Measurements from ENCODE around the gene FRMD7. TPM values are rescaled to one million over a fixed set of nuclear protein-coding genes. Genes with fewer than 3 reads are reported as not detected.

Gene FRMD7
- total and polyA plus RNA-seq, 2 of the 4 experiments (the other 2 are of a cell fraction): not detected

GRCh38 chrX:132068405-132068804 is 59.4 kb downstream of the FRMD7 start:
- H3K4ac ChIP-seq (ENCODE audit: low read depth, low read length): no peak overlapping the region
- no peak overlapping the region for H2AFZ ChIP-seq (replicated peaks; ENCODE audit: low read length, poor library complexity)
- H3K18ac ChIP-seq (ENCODE audit: low read depth, low read length): no peak overlapping the region
- no peak overlapping the region for H2AK5ac ChIP-seq (ENCODE audit: low read depth, low read length)
- H3K9me3 ChIP-seq (ENCODE audit: control insufficient read depth, insufficient read depth, low read length): no peaks in the 10 kb centered on the region
- no peaks in the 10 kb centered on the region for H3K36me3 ChIP-seq (ENCODE audit: control insufficient read depth, insufficient read depth, low read length)
- no peak overlapping the region for H3K14ac ChIP-seq (replicated peaks; ENCODE audit: low read depth, low read length)
- in situ Hi-C loops (cut with MboI; ENCODE audit: low sequenced_read_pairs) (no loop called here), dilution Hi-C loops (cut with HindIII; ENCODE audit: low sequenced_read_pairs, unreplicated experiment) (no loop called here), intact Hi-C loops (cut with micrococcal nuclease) (no loop called here)
- H2BK20ac ChIP-seq (ENCODE audit: low read depth, low read length): no peak overlapping the region
- H2BK120ac ChIP-seq (ENCODE audit: low read depth, low read length): no peak overlapping the region
- H3K4me1 ChIP-seq (ENCODE audit: control insufficient read depth, insufficient read depth, low read length): no peaks in the 10 kb centered on the region
- H4K8ac ChIP-seq (ENCODE audit: low read depth in 2 of 2, low read length in 2 of 2): no peak overlapping the region
- no peaks in the 10 kb centered on the region for H3K27me3 ChIP-seq (ENCODE audit: control insufficient read depth, insufficient read depth, low read length)
- no peaks in the 10 kb centered on the region for H3K79me1 ChIP-seq (ENCODE audit: low read depth in 1 of 2, low read length in 2 of 2)
- no peak overlapping the region for H3K9ac ChIP-seq (ENCODE audit: low read depth, low read length)
- no peak overlapping the region for H4K91ac ChIP-seq (ENCODE audit: insufficient read depth, low read depth, low read length)
- no CpG with 5 or more reads among the region's 1 CpG for WGBS, 2 experiments (ENCODE audit: extremely low coverage in 2 of 2, insufficient read length in 1 of 2)
- no peak for TF ChIP-seq MXI1 (IDR thresholded peaks at IDR 0.05; ENCODE audit: borderline replicate concordance, low read depth, low read length)
- TF ChIP-seq BHLHE40 (IDR thresholded peaks at IDR 0.05; ENCODE audit: low read depth, low read length): no peak
- H2BK15ac ChIP-seq (ENCODE audit: low read depth, low read length): no peak overlapping the region
- H2AK9ac ChIP-seq (replicated peaks; ENCODE audit: low read depth, low read length, poor library complexity): no peak overlapping the region
- H3K9me1 ChIP-seq (ENCODE audit: insufficient read depth, low read length): no peaks in the 10 kb centered on the region
- no peak overlapping the region for H3K27ac ChIP-seq (ENCODE audit: insufficient read depth, low read length)
- BruUV-seq (replicated peaks): no TSS peak
- no peak overlapping the region for H4K5ac ChIP-seq (ENCODE audit: low read depth, low read length)
- H2BK5ac ChIP-seq (ENCODE audit: low read depth, low read length, poor library complexity, severe bottlenecking): no peak overlapping the region
- DNase-seq (no peak), ATAC-seq (ENCODE audit: low read depth) (no peak)
- H3K56ac ChIP-seq (ENCODE audit: extremely low read depth, insufficient read depth, low read length): no peak overlapping the region
- POLR2A ChIA-PET (ENCODE audit: unreplicated experiment): no interaction called here
- no peak overlapping the region for H3K4me3 ChIP-seq (ENCODE audit: insufficient read depth, low read depth, low read length)
- CTCF ChIA-PET: no interaction called here
- no peak overlapping the region for H3K23ac ChIP-seq (ENCODE audit: low read depth, low read length)
- H4K20me1 ChIP-seq (ENCODE audit: insufficient read depth, low read length): no peaks in the 10 kb centered on the region
- H3K4me2 ChIP-seq (ENCODE audit: low read depth, low read length): no peak overlapping the region

All from IMR-90 (cell line).